NCI-H1436 treated with DMSO at 0.1 percent for 48 hours (cell line): ENCODE measurements around the gene AFG1L.
"Not testable (repeated sequence)": the region's sequence is repeated elsewhere in the genome, so short reads cannot be mapped to it uniquely, and the experiment has no call there.

ENCODE experiments used
- DNase-seq: peaks from one replicate; lab custom pipeline; 2025; lab: John Stamatoyannopoulos, UW

Gene AFG1L

GRCh38 chr6:108353853-108354252 lies 59.0 kb downstream of the AFG1L start:
- DNase-seq, result no peak

GRCh38 chr6:108355120-108355519 lies 60.3 kb downstream of the AFG1L start:
- DNase-seq, result no peak

GRCh38 chr6:108355890-108356289 lies 61.0 kb downstream of the AFG1L start:
- no peak for DNase-seq

GRCh38 chr6:108359901-108360882 lies 65.3 kb downstream of the AFG1L start:
- DNase-seq, result no peak

- no peak for DNase-seq
These were observed 66.1 kb downstream of the AFG1L start for GRCh38 chr6:108360919-108361311.

GRCh38 chr6:108361312-108361932 lies 66.6 kb downstream of the AFG1L start:
- no peak for DNase-seq

GRCh38 chr6:108362455-108362854 lies 67.6 kb downstream of the AFG1L start:
- no peak for DNase-seq

GRCh38 chr6:108363113-108363512 lies 68.3 kb downstream of the AFG1L start:
- no peak for DNase-seq

- DNase-seq, result no peak
These were observed 69.0 kb downstream of the AFG1L start for GRCh38 chr6:108363889-108364313.

- DNase-seq, result no peak
These were observed 69.6 kb downstream of the AFG1L start for GRCh38 chr6:108364470-108364869.

- no peak for DNase-seq
These were observed 70.6 kb downstream of the AFG1L start for GRCh38 chr6:108365478-108365877.

- DNase-seq, result no peak
These were observed 71.4 kb downstream of the AFG1L start for GRCh38 chr6:108366236-108366635.

GRCh38 chr6:108368431-108369030 lies 73.7 kb downstream of the AFG1L start:
- no peak for DNase-seq

- no peak for DNase-seq
These were observed 86.0 kb downstream of the AFG1L start for GRCh38 chr6:108380876-108381275.

- DNase-seq, result no peak
These were observed 89.1 kb downstream of the AFG1L start for GRCh38 chr6:108383981-108384380.

GRCh38 chr6:108389190-108389589 lies 94.3 kb downstream of the AFG1L start:
- not testable (repeated sequence) for DNase-seq

- no peak for DNase-seq
These were observed 100.4 kb downstream of the AFG1L start for GRCh38 chr6:108395297-108395696.

- no peak for DNase-seq
These were observed 108.4 kb downstream of the AFG1L start for GRCh38 chr6:108403236-108403635.

GRCh38 chr6:108406943-108407342 lies 112.1 kb downstream of the AFG1L start:
- no peak for DNase-seq

- DNase-seq, result no peak
These were observed 113.3 kb downstream of the AFG1L start for GRCh38 chr6:108407904-108408827.

- no peak for DNase-seq
These were observed 114.0 kb downstream of the AFG1L start for GRCh38 chr6:108408861-108409260.
